Astrocyte (in vitro differentiated cells and primary cell): ENCODE measurements around the gene GRAMD4. TPM values are rescaled to one million over a fixed set of nuclear protein-coding genes. Genes with fewer than 3 reads are reported as not detected.

ENCODE experiments used
- DNase-seq: peaks from one replicate; pipeline ENCODE4 v3.0.0-alpha.2; 2010; ENCODE audit warnings: low read depth
- FAIRE-seq: peaks from 2 replicates; lab custom pipeline; 2011; peaks lifted over from hg19 to GRCh38; lab: Jason Lieb, UNC
- H2AFZ ChIP-seq: 2 replicates; pipeline ENCODE4 v1.6.0; 2012; ENCODE audit warnings: low read depth, low read length, inconsistent platforms
- H3K27ac ChIP-seq: 2 replicates; pipeline ENCODE4 v1.5.1; 2011; ENCODE audit warnings: low read depth, low read length, inconsistent platforms
- H3K27me3 ChIP-seq: 2 replicates; pipeline ENCODE4 v1.6.0; 2011; ENCODE audit warnings: low read length, inconsistent platforms; ENCODE audit not compliant: insufficient read depth
- H3K36me3 ChIP-seq: 2 replicates; pipeline ENCODE4 v1.5.1; 2011; ENCODE audit warnings: low read length, inconsistent platforms; ENCODE audit not compliant: insufficient read depth
- H3K4me1 ChIP-seq: 2 replicates; pipeline ENCODE4 v1.5.1; 2011; ENCODE audit warnings: low read length, inconsistent platforms; ENCODE audit not compliant: insufficient read depth
- H3K4me2 ChIP-seq: 2 replicates; pipeline ENCODE4 v1.6.0; 2012; ENCODE audit warnings: low read length, inconsistent platforms
- H3K4me3 ChIP-seq: 2 replicates; pipeline ENCODE4 v1.5.1; 2011; ENCODE audit warnings: low read depth, mild to moderate bottlenecking, low read length, inconsistent platforms; ENCODE audit not compliant: insufficient read depth
- H3K79me2 ChIP-seq: 2 replicates; pipeline ENCODE4 v1.6.0; 2012; ENCODE audit warnings: mild to moderate bottlenecking, low read length, inconsistent platforms; ENCODE audit not compliant: insufficient read depth
- H3K9ac ChIP-seq: 2 replicates; pipeline ENCODE4 v1.6.0; 2012; ENCODE audit warnings: mild to moderate bottlenecking, low read length, inconsistent platforms
- H3K9me3 ChIP-seq: 2 replicates; pipeline ENCODE4 v1.5.1; 2012; ENCODE audit warnings: low read depth, mild to moderate bottlenecking, low read length, inconsistent platforms; ENCODE audit not compliant: insufficient read depth
- H4K20me1 ChIP-seq: 2 replicates; pipeline ENCODE4 v1.6.0; 2012; ENCODE audit warnings: low read length, inconsistent platforms; ENCODE audit not compliant: insufficient read depth
- H3K27ac Mint-ChIP-seq: one replicate; pipeline ENCODE4 v1.8.0; 2021; ENCODE audit warnings: mild to moderate bottlenecking, mixed read lengths; ENCODE audit not compliant: unreplicated experiment
- H3K27me3 Mint-ChIP-seq: one replicate; pipeline ENCODE4 v1.8.0; 2021; ENCODE audit warnings: low read depth, mixed read lengths; ENCODE audit not compliant: unreplicated experiment
- H3K36me3 Mint-ChIP-seq: one replicate; pipeline ENCODE4 v1.8.0; 2021; ENCODE audit warnings: low read depth, mixed read lengths; ENCODE audit not compliant: unreplicated experiment
- H3K4me1 Mint-ChIP-seq: one replicate; pipeline ENCODE4 v1.8.0; 2021; ENCODE audit warnings: low read depth, mixed read lengths; ENCODE audit not compliant: unreplicated experiment
- H3K4me3 Mint-ChIP-seq: one replicate; pipeline ENCODE4 v1.8.0; 2021; ENCODE audit warnings: mild to moderate bottlenecking, moderate library complexity, mixed read lengths; ENCODE audit not compliant: unreplicated experiment
- H3K9me3 Mint-ChIP-seq: one replicate; pipeline ENCODE4 v1.8.0; 2021; ENCODE audit warnings: mild to moderate bottlenecking, mixed read lengths; ENCODE audit not compliant: unreplicated experiment
- EZH2 ChIP-seq: IDR thresholded peaks from 2 replicates; pipeline ENCODE4 v1.6.1; 2012; ENCODE audit warnings: mild to moderate bottlenecking, low read length, inconsistent platforms; ENCODE audit not compliant: insufficient read depth
- total RNA-seq: library from RNA; stranded (reverse); gene quantifications from 2 replicates; pipeline ENCODE4 v1.2.1, GENCODE V29; 2021
- TF ChIP-seq, protein P1 (sequence below): IDR thresholded peaks from 2 replicates; pipeline ENCODE4 v1.5.1; 2011; ENCODE audit warnings: low read depth, mild to moderate bottlenecking, inconsistent platforms, low read length, moderate library complexity; ENCODE audit not compliant: insufficient read depth

GRAMD4 gene
- total RNA-seq, 1 donor from 2014 or later = 17.8 TPM

DNA sequence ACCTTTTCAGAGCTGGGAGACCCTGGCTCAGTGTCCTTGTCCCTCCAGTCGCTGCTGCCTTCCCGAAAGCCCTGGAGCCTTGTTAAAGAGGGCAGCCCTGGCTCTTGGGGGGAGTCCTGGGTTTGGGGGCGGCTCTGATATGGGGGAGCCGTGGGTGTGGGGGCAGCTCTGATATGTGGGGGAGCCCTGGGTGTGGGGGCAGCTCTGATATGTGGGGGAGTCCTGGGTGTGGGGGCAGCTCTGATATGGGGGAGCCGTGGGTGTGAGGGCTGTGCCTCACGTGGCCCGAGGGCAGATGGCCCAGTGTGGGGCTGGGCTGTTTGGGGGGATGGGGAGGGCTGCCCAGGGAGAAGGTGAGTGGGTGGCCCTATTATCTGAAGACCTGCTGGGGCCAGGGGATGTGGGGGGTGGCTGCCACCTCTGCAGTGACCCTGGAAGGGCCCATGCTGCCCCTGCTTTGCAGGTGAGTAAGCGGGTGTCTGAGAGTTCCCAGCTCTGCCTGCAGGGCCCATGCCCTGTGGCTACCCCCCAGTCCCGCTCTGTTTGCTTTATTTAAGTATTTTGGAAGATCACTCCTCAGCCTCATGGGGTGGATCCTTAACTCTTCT lies 30.9 kb upstream of the GRAMD4 start:
- no peak overlapping the region for H3K4me2 ChIP-seq
- no peaks in the 10 kb centered on the region for H3K27me3 ChIP-seq
- H3K27me3 Mint-ChIP-seq = peaks cover 3% of the 10 kb centered on the region
- no peak overlapping the region for H3K27ac Mint-ChIP-seq
- H3K9me3 Mint-ChIP-seq = no peaks in the 10 kb centered on the region
- H4K20me1 ChIP-seq = peaks cover 47% of the 10 kb centered on the region
- no peaks in the 10 kb centered on the region for H3K36me3 ChIP-seq
- no peaks in the 10 kb centered on the region for H3K36me3 Mint-ChIP-seq
- peaks cover 24% of the 10 kb centered on the region for H3K4me1 ChIP-seq
- no peak for FAIRE-seq
- no peak for TF ChIP-seq EZH2
- TF ChIP-seq, protein P1, sequence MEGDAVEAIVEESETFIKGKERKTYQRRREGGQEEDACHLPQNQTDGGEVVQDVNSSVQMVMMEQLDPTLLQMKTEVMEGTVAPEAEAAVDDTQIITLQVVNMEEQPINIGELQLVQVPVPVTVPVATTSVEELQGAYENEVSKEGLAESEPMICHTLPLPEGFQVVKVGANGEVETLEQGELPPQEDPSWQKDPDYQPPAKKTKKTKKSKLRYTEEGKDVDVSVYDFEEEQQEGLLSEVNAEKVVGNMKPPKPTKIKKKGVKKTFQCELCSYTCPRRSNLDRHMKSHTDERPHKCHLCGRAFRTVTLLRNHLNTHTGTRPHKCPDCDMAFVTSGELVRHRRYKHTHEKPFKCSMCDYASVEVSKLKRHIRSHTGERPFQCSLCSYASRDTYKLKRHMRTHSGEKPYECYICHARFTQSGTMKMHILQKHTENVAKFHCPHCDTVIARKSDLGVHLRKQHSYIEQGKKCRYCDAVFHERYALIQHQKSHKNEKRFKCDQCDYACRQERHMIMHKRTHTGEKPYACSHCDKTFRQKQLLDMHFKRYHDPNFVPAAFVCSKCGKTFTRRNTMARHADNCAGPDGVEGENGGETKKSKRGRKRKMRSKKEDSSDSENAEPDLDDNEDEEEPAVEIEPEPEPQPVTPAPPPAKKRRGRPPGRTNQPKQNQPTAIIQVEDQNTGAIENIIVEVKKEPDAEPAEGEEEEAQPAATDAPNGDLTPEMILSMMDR = no peak
- H3K9me3 ChIP-seq = no peaks in the 10 kb centered on the region
- no peak overlapping the region for H2AFZ ChIP-seq
- H3K4me1 Mint-ChIP-seq = peaks cover 22% of the 10 kb centered on the region
- no peak overlapping the region for H3K27ac ChIP-seq
- no peak overlapping the region for H3K4me3 ChIP-seq
- peaks cover 29% of the 10 kb centered on the region for H3K79me2 ChIP-seq
- DNase-seq = no peak
- no peak overlapping the region for H3K9ac ChIP-seq
- H3K4me3 Mint-ChIP-seq = no peak overlapping the region

- Mint-ChIP-seq H3K36me3 (no peaks in the 10 kb centered on the region), H3K27ac (no peak overlapping the region), H3K27me3 (peaks cover 3% of the 10 kb centered on the region), H3K4me1 (peaks cover 22% of the 10 kb centered on the region), H3K4me3 (no peak overlapping the region), H3K9me3 (no peaks in the 10 kb centered on the region)
- H3K4me1 ChIP-seq = peaks cover 18% of the 10 kb centered on the region
- FAIRE-seq = no peak
- H2AFZ ChIP-seq = no peak overlapping the region
- H3K36me3 ChIP-seq = no peaks in the 10 kb centered on the region
- DNase-seq = no peak
- H3K4me2 ChIP-seq = no peak overlapping the region
- peaks cover 42% of the 10 kb centered on the region for H4K20me1 ChIP-seq
- peaks cover 29% of the 10 kb centered on the region for H3K79me2 ChIP-seq
- H3K9ac ChIP-seq = no peak overlapping the region
- no peak overlapping the region for H3K4me3 ChIP-seq
- TF ChIP-seq, protein P1 = no peak
- TF ChIP-seq EZH2 = no peak
- no peaks in the 10 kb centered on the region for H3K27me3 ChIP-seq
- no peak overlapping the region for H3K27ac ChIP-seq
- H3K9me3 ChIP-seq = no peaks in the 10 kb centered on the region
Measured at GRCh38 chr22:46589871-46590271, 30.3 kb upstream of the GRAMD4 start.

GRCh38 chr22:46590334-46590733 lies 29.9 kb upstream of the GRAMD4 start:
- FAIRE-seq (no peak), DNase-seq (no peak)
- no peaks in the 10 kb centered on the region for H3K9me3 ChIP-seq
- TF ChIP-seq EZH2 = no peak
- TF ChIP-seq, protein P1 = no peak
- peaks cover 43% of the 10 kb centered on the region for H4K20me1 ChIP-seq
- peaks cover 17% of the 10 kb centered on the region for H3K4me1 ChIP-seq
- no peak overlapping the region for H3K9ac ChIP-seq
- peaks cover 29% of the 10 kb centered on the region for H3K79me2 ChIP-seq
- no peak overlapping the region for H3K27ac ChIP-seq
- H3K4me2 ChIP-seq = no peak overlapping the region
- H2AFZ ChIP-seq = no peak overlapping the region
- Mint-ChIP-seq H3K4me3 (no peak overlapping the region), H3K27me3 (peaks cover 3% of the 10 kb centered on the region), H3K4me1 (peaks cover 22% of the 10 kb centered on the region), H3K36me3 (no peaks in the 10 kb centered on the region), H3K27ac (no peak overlapping the region), H3K9me3 (no peaks in the 10 kb centered on the region)
- H3K36me3 ChIP-seq = no peaks in the 10 kb centered on the region
- no peaks in the 10 kb centered on the region for H3K27me3 ChIP-seq
- no peak overlapping the region for H3K4me3 ChIP-seq
